Fibroblast of lung (primary cell): ENCODE measurements around the gene TRIM40. TPM values are rescaled to one million over a fixed set of nuclear protein-coding genes. Genes with fewer than 3 reads are reported as not detected.
A peak's percentile ranks its signal among the peaks of the same experiment; 100 is the strongest.

Source experiments
- DNase-seq, 2 donors: peaks; one replicate each; pipeline versions ENCODE4 v3.0.0 to v3.0.0-alpha.2; 2010; ENCODE audit warnings: low read depth in 2 of 2
- H2AFZ ChIP-seq: 2 replicates; pipeline ENCODE4 v1.5.1; 2012; ENCODE audit warnings: low read length, control low read depth, inconsistent platforms
- H3K27ac ChIP-seq: 2 replicates; pipeline ENCODE4 v1.5.1; 2011; ENCODE audit warnings: low read length, control low read depth; ENCODE audit not compliant: insufficient read depth
- H3K27me3 ChIP-seq: 2 replicates; pipeline ENCODE4 v1.5.1; 2011; ENCODE audit warnings: mild to moderate bottlenecking, low read length; ENCODE audit not compliant: control insufficient read depth, insufficient read depth
- H3K36me3 ChIP-seq: 2 replicates; pipeline ENCODE4 v1.5.1; 2011; ENCODE audit warnings: low read length; ENCODE audit not compliant: control insufficient read depth, insufficient read depth
- H3K4me1 ChIP-seq: 2 replicates; pipeline ENCODE4 v1.5.1; 2011; ENCODE audit warnings: low read length; ENCODE audit not compliant: control insufficient read depth, insufficient read depth; ENCODE audit errors: extremely low read depth
- H3K4me2 ChIP-seq: 2 replicates; pipeline ENCODE4 v1.5.1; 2011; ENCODE audit warnings: low read length, control low read depth; ENCODE audit not compliant: insufficient read depth; ENCODE audit errors: extremely low read depth
- H3K4me3 ChIP-seq, 4 experiments: fragments of 200-600 bp in 1 of 4; sonication (generic) in 1 of 4; replicated peaks in 1 of 4; 2 replicates each; pipeline ENCODE4 v1.5.1; 2011 to 2016; ENCODE audit warnings: low read length in 4 of 4, low read depth in 3 of 4, mild to moderate bottlenecking in 3 of 4, control low read depth in 2 of 4, inconsistent platforms in 1 of 4, mixed read lengths in 1 of 4; ENCODE audit not compliant: insufficient read depth in 1 of 4; ENCODE audit errors: control extremely low read depth in 1 of 4
- H3K79me2 ChIP-seq: 2 replicates; pipeline ENCODE4 v1.5.1; 2012; ENCODE audit warnings: mild to moderate bottlenecking, low read length, inconsistent platforms; ENCODE audit not compliant: control insufficient read depth, insufficient read depth
- H3K9ac ChIP-seq: 2 replicates; pipeline ENCODE4 v1.5.1; 2011; ENCODE audit warnings: mild to moderate bottlenecking, low read length, control low read depth; ENCODE audit not compliant: insufficient read depth
- H3K9me3 ChIP-seq: 2 replicates; pipeline ENCODE4 v1.5.1; 2012; ENCODE audit warnings: low read depth, low read length; ENCODE audit not compliant: control insufficient read depth, insufficient read depth
- H4K20me1 ChIP-seq: 2 replicates; pipeline ENCODE4 v1.5.1; 2011; ENCODE audit warnings: low read length; ENCODE audit not compliant: control insufficient read depth, insufficient read depth; ENCODE audit errors: extremely low read depth
- CTCF ChIP-seq, 2 donors: IDR thresholded peaks in 1 of 2; conservative IDR thresholded peaks in 1 of 2; 1 replicate in 1 of 2; 2 replicates in 1 of 2; pipeline ENCODE4 v1.5.1; 2011 to 2012; ENCODE audit warnings: low read length in 2 of 2, control low read depth in 1 of 2, inconsistent platforms in 1 of 2, low read depth in 1 of 2, mild to moderate bottlenecking in 1 of 2
- EZH2 ChIP-seq: IDR thresholded peaks from 2 replicates; pipeline ENCODE4 v1.5.1; 2012; ENCODE audit warnings: low read length, control low read depth, mild to moderate bottlenecking; ENCODE audit errors: missing control alignments
- polyA plus RNA-seq, 2 donors: library from polyadenylated mRNA; depleted of rRNA in 1 of 2; stranded (reverse) in 1 of 2; unstranded in 1 of 2; fragments of >200 nt; gene quantifications; 2 replicates each; pipeline ENCODE4 v1.2.1, GENCODE V29; 2011 to 2012; ENCODE audit warnings: missing spikeins in 1 of 2
- total RNA-seq: library from RNA; depleted of rRNA; stranded (reverse); fragments of >200 nt; gene quantifications from 2 replicates; pipeline ENCODE4 v1.2.1, GENCODE V29; 2014

The TRIM40 gene
- total and polyA plus RNA-seq, 2 donors (not counting 1 experiment from before 2014, with no cell fraction given): not detected

DNA sequence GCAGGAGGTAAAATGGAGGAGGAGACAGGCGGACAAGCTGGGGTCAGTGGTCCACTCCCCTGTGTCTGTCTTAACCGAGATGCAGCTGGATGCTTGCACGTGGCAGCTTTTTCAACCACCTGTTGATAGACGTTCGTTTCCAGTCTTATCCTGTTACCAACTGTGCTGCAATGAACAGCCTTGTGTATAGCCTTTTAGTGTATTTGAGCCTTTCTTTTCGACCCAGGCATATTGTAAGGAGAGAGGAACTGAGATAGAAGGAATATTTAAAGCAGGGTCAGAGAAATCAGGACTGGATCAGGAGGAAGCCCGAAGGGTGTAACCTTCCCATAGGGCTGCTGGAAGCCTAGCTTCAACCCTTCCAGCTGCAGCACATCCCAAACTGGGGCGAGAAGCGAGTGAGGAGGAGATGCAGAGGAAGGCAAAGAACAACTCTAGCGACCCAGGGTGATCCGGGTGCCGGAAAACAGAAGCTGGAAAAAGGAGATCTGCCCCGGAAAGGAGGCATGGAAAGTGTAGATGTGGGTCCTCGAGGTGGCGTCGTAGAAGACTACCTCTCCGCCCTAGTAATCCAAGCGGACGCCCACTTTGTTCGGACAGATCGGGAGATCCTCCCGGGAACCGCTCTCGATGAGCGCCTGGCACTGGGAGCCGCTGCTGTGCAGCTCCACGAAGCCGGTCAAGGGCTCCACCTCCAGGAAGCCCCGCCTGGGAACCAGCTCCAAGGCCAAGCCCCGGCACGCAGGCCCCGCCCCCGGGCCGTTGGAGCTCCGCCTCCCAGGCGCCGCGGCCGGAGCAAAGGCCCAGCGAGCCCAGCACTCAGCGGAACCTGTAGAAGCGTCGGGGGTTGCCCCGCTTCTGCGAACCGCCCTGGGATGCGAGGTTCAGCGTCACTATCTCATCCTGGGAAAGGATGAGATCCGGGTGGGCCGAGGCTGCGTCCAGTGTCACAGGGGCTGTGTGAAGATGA is 34.2 kb upstream of the TRIM40 start:
- H2AFZ ChIP-seq: peak overlapping the region; percentile 91
- peak overlapping the region; percentile 85 for H3K4me2 ChIP-seq
- H3K9ac ChIP-seq: no peak overlapping the region
- peaks cover 38% of the 10 kb centered on the region for H3K27me3 ChIP-seq
- peak overlapping the region; percentile 12 to 53 (median 32) for H3K4me3 ChIP-seq
- H3K4me1 ChIP-seq: peaks cover 3% of the 10 kb centered on the region
- peak; percentile 74 to 75 for DNase-seq
- TF ChIP-seq EZH2 (peak; percentile 75), CTCF (conservative IDR thresholded peaks at IDR 0.05 in 1 of 2, IDR thresholded peaks at IDR 0.05 in 1 of 2; ENCODE audit: low read depth in 1 of 2, low read length in 2 of 2) (peak in 1 of 2 donors; percentile 17)
- no peaks in the 10 kb centered on the region for H3K9me3 ChIP-seq
- no peaks in the 10 kb centered on the region for H3K79me2 ChIP-seq
- no peak overlapping the region for H3K27ac ChIP-seq
- H3K36me3 ChIP-seq: no peaks in the 10 kb centered on the region
- no peaks in the 10 kb centered on the region for H4K20me1 ChIP-seq

GRCh38 chr6:30102414-30102969 is 33.4 kb upstream of the TRIM40 start:
- Histone ChIP-seq H2AFZ (peak overlapping the region; percentile 85), H3K9me3 (no peaks in the 10 kb centered on the region), H4K20me1 (no peaks in the 10 kb centered on the region), H3K9ac (no peak overlapping the region), H3K4me2 (peak overlapping the region; percentile 21), H3K27me3 (peaks cover 30% of the 10 kb centered on the region), H3K36me3 (no peaks in the 10 kb centered on the region), H3K4me3 (peak overlapping the region in 2 of 4 experiments; percentile 26 to 42), H3K4me1 (peaks cover 3% of the 10 kb centered on the region), H3K79me2 (no peaks in the 10 kb centered on the region), H3K27ac (no peak overlapping the region)
- TF ChIP-seq CTCF (conservative IDR thresholded peaks at IDR 0.05 in 1 of 2, IDR thresholded peaks at IDR 0.05 in 1 of 2; ENCODE audit: low read depth in 1 of 2, low read length in 2 of 2) (no peak), EZH2 (no peak)
- DNase-seq: peak in 1 of 2 donors; percentile 21
